Measurements from ENCODE around the gene DCTD. TPM values are rescaled to one million over a fixed set of nuclear protein-coding genes. Genes with fewer than 3 reads are reported as not detected.

DCTD gene
- total and polyA plus RNA-seq, 2 of the 13 experiments (the other 11 are each of a cell fraction or from before 2014, with no cell fraction given), result 85.1 to 95.3 TPM

GRCh38 chr4:182880387-182881356 lies 36.5 kb downstream of the DCTD start (continued):
- TF ChIP-seq ZNF574 (CRISPR knock-in tag; IDR thresholded peaks at IDR 0.05) (peak; percentile 68), PHF21A (CRISPR knock-in tag; IDR thresholded peaks at IDR 0.05) (peak; percentile 84), RBFOX2 (IDR thresholded peaks at IDR 0.05; ENCODE audit: low read depth, low read length) (0 out of 2 replicates have a peak, but pooled peaks have one; percentile 39), MIXL1 (CRISPR knock-in tag; IDR thresholded peaks at IDR 0.05) (0 out of 2 replicates have a peak, but pooled peaks have one; percentile 12), TFDP2 (CRISPR knock-in tag; IDR thresholded peaks at IDR 0.05) (peak; percentile 81), STAG1 (CRISPR knock-in tag; IDR thresholded peaks at IDR 0.05) (0 out of 2 replicates have a peak, but pooled peaks have one; percentile 10), HDAC1 (CRISPR knock-in tag; IDR thresholded peaks at IDR 0.05) (peak; percentile 82), ZNF552 (CRISPR knock-in tag; IDR thresholded peaks at IDR 0.05; ENCODE audit: borderline replicate concordance) (no peak), SPEN (CRISPR knock-in tag; IDR thresholded peaks at IDR 0.05; ENCODE audit: low read depth) (peak; percentile 57; the same call in 1 of the 2 replicates), POLR2AphosphoS2 (IDR thresholded peaks at IDR 0.05; ENCODE audit: low read depth, low read length) (0 out of 2 replicates have a peak, but pooled peaks have one; percentile 56), RNF2 (conservative IDR thresholded peaks at IDR 0.05; ENCODE audit: low read depth) (peak; percentile 85), GATA4 (IDR thresholded peaks at IDR 0.05; ENCODE audit: borderline replicate concordance, low read depth) (no peak), RERE (CRISPR knock-in tag; IDR thresholded peaks at IDR 0.05; ENCODE audit: low read depth) (0 out of 2 replicates have a peak, but pooled peaks have one; percentile 25), ZEB1 (IDR thresholded peaks at IDR 0.05; ENCODE audit: insufficient replicate concordance, low read depth) (peak; percentile 86), ZNF788 (CRISPR knock-in tag; IDR thresholded peaks at IDR 0.05; ENCODE audit: borderline replicate concordance) (peak; percentile 91), ZBTB7A (CRISPR knock-in tag; IDR thresholded peaks at IDR 0.05) (peak; percentile 92; the same call in 1 of the 2 replicates), ZMYM4 (CRISPR knock-in tag; IDR thresholded peaks at IDR 0.05) (peak; percentile 81)

All from HepG2 (cell line).